GM21737 (cell line): Measurements from ENCODE around the gene TP53I13.

Experiments used
- ATAC-seq: cut with Tn5 transposase; IDR thresholded peaks from one replicate; pipeline ENCODE4 v1.9.1; 2021; ENCODE audit warnings: mild to moderate bottlenecking, moderate library complexity; ENCODE audit not compliant: unreplicated experiment

Gene TP53I13

GRCh38 chr17:29578626-29579485, 10.4 kb downstream of the TP53I13 start:
- no peak for ATAC-seq

GRCh38 chr17:29579866-29580771, 11.6 kb downstream of the TP53I13 start:
- peak; percentile 63 for ATAC-seq

GRCh38 chr17:29581583-29582253, 13.2 kb downstream of the TP53I13 start:
- ATAC-seq: no peak

GRCh38 chr17:29582254-29582765, 13.8 kb downstream of the TP53I13 start:
- ATAC-seq: no peak

- ATAC-seq: no peak
These were observed 14.3 kb downstream of the TP53I13 start for GRCh38 chr17:29582772-29583171.

GRCh38 chr17:29583324-29584248, 15.1 kb downstream of the TP53I13 start:
- no peak for ATAC-seq

GRCh38 chr17:29584452-29585079, 16.1 kb downstream of the TP53I13 start:
- no peak for ATAC-seq

GRCh38 chr17:29585080-29585751, 16.7 kb downstream of the TP53I13 start:
- ATAC-seq: no peak

- ATAC-seq: no peak
These were observed 18.4 kb downstream of the TP53I13 start for GRCh38 chr17:29586676-29587469.

- ATAC-seq: no peak
These were observed 19.1 kb downstream of the TP53I13 start for GRCh38 chr17:29587591-29587990.

GRCh38 chr17:29588017-29588561, 19.6 kb downstream of the TP53I13 start:
- ATAC-seq: no peak

GRCh38 chr17:29588562-29589411, 20.3 kb downstream of the TP53I13 start:
- peak; percentile 7 for ATAC-seq

GRCh38 chr17:29589524-29590410, 21.3 kb downstream of the TP53I13 start, which contains the start of gene GIT1:
TSS of gene GIT1 (minus strand) at chr17:29589648. CDS start at chr17:29589378, 270 bp downstream.
- peak; percentile 61 for ATAC-seq

- no peak for ATAC-seq
These were observed 22.1 kb downstream of the TP53I13 start for GRCh38 chr17:29590411-29591145.

- ATAC-seq: no peak
These were observed 22.7 kb downstream of the TP53I13 start for GRCh38 chr17:29591146-29591736.
